B cell (primary cell): Measurements from ENCODE around the gene MR1. TPM values are rescaled to one million over a fixed set of nuclear protein-coding genes. Genes with fewer than 3 reads are reported as not detected.

Source experiments
- ATAC-seq: fragments of 200-7000 bp; cut with Tn5 transposase; one replicate; pipeline ENCODE4 v1.10.0; 2021; ENCODE audit warnings: low read depth, mild to moderate bottlenecking, moderate number of reproducible peaks, moderate library complexity
- CTCF ChIA-PET: fragments of 350-600 bp; sonication (Branson Sonifier 250); formaldehyde crosslinking; loops from one replicate; lab custom pipeline; 2021; ENCODE audit warnings: antibody characterized with exemption, inconsistent platforms; lab: Charles Lee
- POLR2A ChIA-PET: fragments of 350-600 bp; sonication (Branson Sonifier 250); formaldehyde crosslinking; loops from one replicate; lab custom pipeline; 2021; ENCODE audit warnings: antibody characterized with exemption; lab: Charles Lee
- DNase-seq: peaks from one replicate; pipeline ENCODE4 v3.0.0; 2013
- H2AFZ ChIP-seq: 2 replicates; pipeline ENCODE4 v1.6.1; 2012; ENCODE audit warnings: mild to moderate bottlenecking, low read depth, low read length; ENCODE audit not compliant: insufficient read depth, poor library complexity, severe bottlenecking
- H3K27ac ChIP-seq, 2 donors: 1 replicate in 1 of 2; 2 replicates in 1 of 2; pipeline ENCODE4 v1.5.1; 2012 to 2013; ENCODE audit warnings: low read length in 2 of 2, mild to moderate bottlenecking in 2 of 2, moderate library complexity in 1 of 2
- H3K27me3 ChIP-seq, 4 experiments: fragments of 200-600 bp in 1 of 4; sonication (generic) in 1 of 4; replicated peaks in 1 of 4; 1 replicate in 2 of 4; 2 replicates in 2 of 4; pipeline versions ENCODE4 v1.6.1 to v1.7.0; 2013 to 2016; ENCODE audit warnings: low read length in 3 of 4, mild to moderate bottlenecking in 2 of 4, mixed read lengths in 1 of 4, moderate library complexity in 1 of 4; ENCODE audit not compliant: insufficient read depth in 4 of 4, control insufficient read depth in 3 of 4; ENCODE audit errors: control extremely low read depth in 1 of 4
- H3K36me3 ChIP-seq, 2 experiments: replicated peaks in 1 of 2; 1 replicate in 1 of 2; 2 replicates in 1 of 2; pipeline versions ENCODE4 v1.6.1 to v1.7.1; 2013; ENCODE audit warnings: low read length in 1 of 2; ENCODE audit not compliant: insufficient read depth in 2 of 2, control insufficient read depth in 1 of 2; ENCODE audit errors: control extremely low read depth in 1 of 2, extremely low read depth in 1 of 2
- H3K4me1 ChIP-seq, 2 donors: fragments of 200-600 bp in 1 of 2; sonication (generic) in 1 of 2; 1 replicate in 1 of 2; 2 replicates in 1 of 2; pipeline versions ENCODE4 v1.5.1 to v1.6.1; 2013 to 2017; ENCODE audit warnings: low read length in 2 of 2; ENCODE audit not compliant: control insufficient read depth in 2 of 2, insufficient read depth in 2 of 2
- H3K4me2 ChIP-seq: replicated peaks from 2 replicates; pipeline ENCODE3; 2012; ENCODE audit warnings: mild to moderate bottlenecking, low read depth, low read length; ENCODE audit not compliant: poor library complexity, severe bottlenecking
- H3K4me3 ChIP-seq, 5 experiments: fragments of 200-600 bp in 1 of 5; sonication (generic) in 1 of 5; 1 replicate in 3 of 5; 2 replicates in 2 of 5; pipeline versions ENCODE4 v1.5.1 to v1.7.0; 2011 to 2016; ENCODE audit warnings: low read length in 4 of 5, mild to moderate bottlenecking in 4 of 5, low read depth in 2 of 5, control low read depth in 1 of 5, moderate library complexity in 1 of 5; ENCODE audit not compliant: insufficient read depth in 1 of 5; ENCODE audit errors: control extremely low read depth in 1 of 5, extremely low read depth in 1 of 5
- H3K79me2 ChIP-seq: fragments of 200-600 bp; sonication (generic); one replicate; pipeline ENCODE4 v1.6.0; 2016; ENCODE audit warnings: low read length; ENCODE audit not compliant: control insufficient read depth, insufficient read depth
- H3K9ac ChIP-seq: fragments of 200-600 bp; sonication (generic); 2 replicates; pipeline ENCODE4 v1.6.1; 2017; ENCODE audit warnings: mild to moderate bottlenecking, low read length, moderate library complexity
- H3K9me3 ChIP-seq, 3 donors: one replicate each; pipeline versions ENCODE4 v1.6.1 to v1.7.1; 2013; ENCODE audit warnings: low read length in 2 of 3; ENCODE audit not compliant: control insufficient read depth in 2 of 3, insufficient read depth in 1 of 3; ENCODE audit errors: control extremely low read depth in 1 of 3
- H4K20me1 ChIP-seq: 2 replicates; pipeline ENCODE4 v1.6.0; 2012; ENCODE audit warnings: mild to moderate bottlenecking, low read length; ENCODE audit not compliant: insufficient read depth, control insufficient read depth, poor library complexity, severe bottlenecking
- H3K27ac Mint-ChIP-seq: one replicate; pipeline ENCODE4 v1.8.0; 2021; ENCODE audit warnings: mixed read lengths
- H3K27me3 Mint-ChIP-seq: one replicate; pipeline ENCODE4 v1.8.0; 2021; ENCODE audit warnings: mixed read lengths
- H3K4me1 Mint-ChIP-seq: one replicate; pipeline ENCODE4 v1.8.0; 2021; ENCODE audit warnings: mixed read lengths
- H3K4me3 Mint-ChIP-seq: one replicate; pipeline ENCODE4 v1.8.0; 2021; ENCODE audit warnings: mixed read lengths
- H3K9me3 Mint-ChIP-seq: one replicate; pipeline ENCODE4 v1.8.0; 2022; ENCODE audit warnings: mixed read lengths; ENCODE audit not compliant: insufficient read depth
- EZH2 ChIP-seq: IDR thresholded peaks from 2 replicates; pipeline ENCODE4 v1.6.1; 2012; ENCODE audit warnings: borderline replicate concordance, low read depth, mild to moderate bottlenecking, moderate library complexity, low read length; ENCODE audit not compliant: insufficient read depth, poor library complexity, severe bottlenecking
- WGBS: methylation state at CpG from one replicate; pipeline ENCODE4 v1.1.5; 2013; ENCODE audit warnings: missing lambda C conversion rate; ENCODE audit not compliant: insufficient coverage; 5-methylcytosine and 5-hydroxymethylcytosine counted together
- intact Hi-C: fragments of 100-400 bp; cut with micrococcal nuclease; formaldehyde crosslinking; loops from one replicate; pipeline ENCODE4 v1.10.0; 2022
- polyA plus RNA-seq: library from polyadenylated mRNA; depleted of rRNA; stranded (reverse); fragments of >200 nt; gene quantifications from 2 replicates; pipeline ENCODE4 v1.2.3, GENCODE V29; 2012
- total RNA-seq, 2 donors: library from RNA; stranded (reverse); fragments of 120-200 nt in 1 of 2; gene quantifications; 1 replicate in 1 of 2; 2 replicates in 1 of 2; pipeline versions ENCODE4 v1.2.3 to v1.2.4, GENCODE V29; 2013 to 2022
- TF ChIP-seq, protein P1 (sequence below): fragments of 200-600 bp; IDR thresholded peaks from one replicate; pipeline ENCODE4 v1.8.0; 2022; ENCODE audit warnings: antibody characterized with exemption, mild to moderate bottlenecking

MR1 gene
- total and polyA plus RNA-seq, 2 donors (not counting 1 experiment from before 2014, with no cell fraction given) = 9.5 to 28.2 TPM

DNA sequence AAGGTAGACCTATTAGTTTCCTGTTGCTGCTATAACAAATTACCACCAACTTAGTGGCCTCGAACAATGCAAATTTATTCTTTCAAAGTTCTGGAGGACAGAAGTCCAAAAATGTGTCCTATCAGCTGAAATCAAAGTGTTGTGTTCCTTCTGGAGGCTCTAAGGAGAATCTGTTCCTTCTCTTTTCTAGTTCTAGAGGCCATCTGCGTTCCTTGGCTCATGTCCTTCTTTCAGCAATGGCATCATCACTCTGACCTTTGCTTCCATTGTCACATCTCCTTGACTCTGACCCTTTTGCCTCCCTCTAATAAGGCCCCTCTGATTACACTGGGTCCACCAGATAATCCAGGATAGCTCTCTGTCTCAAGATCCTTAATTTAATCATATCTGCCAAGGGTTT lies 1.2 kb upstream of the MR1 start:
- Histone ChIP-seq H3K79me2 (peaks cover 43% of the 10 kb centered on the region), H3K9me3 (no peaks in the 10 kb centered on the region), H2AFZ (peak overlapping the region; percentile 92), H3K4me2 (no peak overlapping the region), H3K4me1 (peaks cover 39 to 43% of the 10 kb centered on the region in 2 donors), H3K4me3 (peak overlapping the region in 1 of 5 experiments; percentile 77), H4K20me1 (no peaks in the 10 kb centered on the region), H3K27me3 (no peaks in the 10 kb centered on the region), H3K36me3 (peaks cover 0 to 3% of the 10 kb centered on the region in 2 experiments), H3K9ac (peak overlapping the region; percentile 90), H3K27ac (peak overlapping the region; percentile 94 to 96)
- no peak for ATAC-seq
- Mint-ChIP-seq H3K4me1 (peaks cover 44% of the 10 kb centered on the region), H3K4me3 (peak overlapping the region; percentile 95), H3K27me3 (no peaks in the 10 kb centered on the region), H3K9me3 (no peaks in the 10 kb centered on the region), H3K27ac (peak overlapping the region; percentile 93)
- DNase-seq = no peak
- WGBS = 100% methylated on average over 2 of the region's 2 CpGs
- CTCF ChIA-PET = interaction anchor here (0.8 to 4.3 kb wide), 9 partner anchors 9 to 530 kb away, joined by 3 to 37 read pairs (median 5); partner anchors contain the start of genes ACBD6 and STX6
- TF ChIP-seq, protein P1, sequence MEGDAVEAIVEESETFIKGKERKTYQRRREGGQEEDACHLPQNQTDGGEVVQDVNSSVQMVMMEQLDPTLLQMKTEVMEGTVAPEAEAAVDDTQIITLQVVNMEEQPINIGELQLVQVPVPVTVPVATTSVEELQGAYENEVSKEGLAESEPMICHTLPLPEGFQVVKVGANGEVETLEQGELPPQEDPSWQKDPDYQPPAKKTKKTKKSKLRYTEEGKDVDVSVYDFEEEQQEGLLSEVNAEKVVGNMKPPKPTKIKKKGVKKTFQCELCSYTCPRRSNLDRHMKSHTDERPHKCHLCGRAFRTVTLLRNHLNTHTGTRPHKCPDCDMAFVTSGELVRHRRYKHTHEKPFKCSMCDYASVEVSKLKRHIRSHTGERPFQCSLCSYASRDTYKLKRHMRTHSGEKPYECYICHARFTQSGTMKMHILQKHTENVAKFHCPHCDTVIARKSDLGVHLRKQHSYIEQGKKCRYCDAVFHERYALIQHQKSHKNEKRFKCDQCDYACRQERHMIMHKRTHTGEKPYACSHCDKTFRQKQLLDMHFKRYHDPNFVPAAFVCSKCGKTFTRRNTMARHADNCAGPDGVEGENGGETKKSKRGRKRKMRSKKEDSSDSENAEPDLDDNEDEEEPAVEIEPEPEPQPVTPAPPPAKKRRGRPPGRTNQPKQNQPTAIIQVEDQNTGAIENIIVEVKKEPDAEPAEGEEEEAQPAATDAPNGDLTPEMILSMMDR = no peak
- TF ChIP-seq EZH2 = no peak
- intact Hi-C loops = loop anchor here (2.0 kb wide), 1 partner anchor 58 kb away; no protein-coding TSS in a partner anchor
- POLR2A ChIA-PET = interaction anchor here (1.3 to 2.3 kb wide), 4 partner anchors 8 to 58 kb away, joined by 5 to 15 read pairs (median 8); no protein-coding TSS in a partner anchor

DNA sequence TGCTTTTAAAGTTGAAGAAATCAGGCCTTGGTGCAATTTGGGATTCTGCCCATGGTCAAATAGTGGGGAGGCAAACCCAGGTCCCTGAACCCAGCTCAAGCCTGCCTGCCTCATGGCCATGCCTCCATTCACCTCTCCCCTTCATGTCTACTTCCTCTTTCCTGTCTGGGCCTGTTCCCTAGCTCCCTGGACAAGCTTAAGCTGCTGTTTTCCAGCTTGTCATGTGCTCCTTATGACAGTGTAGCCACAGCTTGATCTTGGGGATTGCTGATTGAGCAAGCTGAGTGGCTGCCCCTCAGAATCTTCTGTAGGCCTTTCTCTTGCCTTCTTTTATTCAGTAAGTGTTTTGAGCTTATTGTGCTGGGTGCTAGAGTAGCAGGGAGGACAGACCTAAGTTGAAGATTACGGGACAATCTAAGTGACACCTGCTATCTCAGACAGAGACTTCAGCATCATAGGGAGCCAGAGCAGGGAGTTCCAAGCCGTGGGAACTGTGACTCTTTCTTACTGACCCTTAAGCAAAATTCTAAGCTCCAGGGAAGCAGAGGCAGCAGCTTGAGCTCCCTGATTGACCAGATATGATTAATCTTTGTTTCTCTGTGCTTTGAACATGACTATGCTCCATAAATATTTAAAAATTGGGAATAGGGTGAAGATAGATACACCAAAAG lies 520 bp upstream of the MR1 start:
- Histone ChIP-seq H3K79me2 (peaks cover 50% of the 10 kb centered on the region), H3K27ac (peak overlapping the region; percentile 94 to 96), H3K4me3 (peak overlapping the region; percentile 77 to 94 (median 90)), H3K4me2 (peak overlapping the region; percentile 76), H3K4me1 (peaks cover 39 to 45% of the 10 kb centered on the region in 2 donors), H3K27me3 (no peaks in the 10 kb centered on the region), H3K36me3 (peaks cover 0 to 9% of the 10 kb centered on the region in 2 experiments), H4K20me1 (no peaks in the 10 kb centered on the region), H2AFZ (peak overlapping the region; percentile 92), H3K9me3 (no peaks in the 10 kb centered on the region), H3K9ac (peak overlapping the region; percentile 90)
- Mint-ChIP-seq H3K4me1 (peaks cover 50% of the 10 kb centered on the region), H3K27ac (peak overlapping the region; percentile 93), H3K27me3 (no peaks in the 10 kb centered on the region), H3K9me3 (no peaks in the 10 kb centered on the region), H3K4me3 (peak overlapping the region; percentile 95)
- intact Hi-C loops = loop anchor here (1.0 to 2.0 kb wide), 2 partner anchors 10 to 58 kb away; no protein-coding TSS in a partner anchor
- ChIA-PET POLR2A (interaction anchor here (0.7 to 2.3 kb wide), 7 partner anchors 9 to 401 kb away, joined by 3 to 15 read pairs (median 5); no protein-coding TSS in a partner anchor), CTCF (interaction anchor here (0.8 to 4.3 kb wide), 10 partner anchors 10 to 531 kb away, joined by 3 to 37 read pairs (median 4); partner anchors contain the start of genes ACBD6 and STX6)
- DNase-seq (no peak), ATAC-seq (peak; percentile 34)
- 31% methylated on average over 2 of the region's 2 CpGs for WGBS
- no peak for TF ChIP-seq EZH2
- TF ChIP-seq, protein P1 = no peak
